Activated CD4-positive, alpha-beta T cell treated with anti-CD3 and anti-CD28 coated beads, Interleukin-10, Interleukin-2, amounts not matched to agents 100 ng/mL and 50 ng/mL, durations not matched to agents 16 hours and 8 hours (primary cell): Measurements from ENCODE around the gene APBA1.

ENCODE experiments used
- DNase-seq: peaks from one replicate; pipeline ENCODE4 v3.0.0-alpha.2; 2020

The APBA1 gene

DNA sequence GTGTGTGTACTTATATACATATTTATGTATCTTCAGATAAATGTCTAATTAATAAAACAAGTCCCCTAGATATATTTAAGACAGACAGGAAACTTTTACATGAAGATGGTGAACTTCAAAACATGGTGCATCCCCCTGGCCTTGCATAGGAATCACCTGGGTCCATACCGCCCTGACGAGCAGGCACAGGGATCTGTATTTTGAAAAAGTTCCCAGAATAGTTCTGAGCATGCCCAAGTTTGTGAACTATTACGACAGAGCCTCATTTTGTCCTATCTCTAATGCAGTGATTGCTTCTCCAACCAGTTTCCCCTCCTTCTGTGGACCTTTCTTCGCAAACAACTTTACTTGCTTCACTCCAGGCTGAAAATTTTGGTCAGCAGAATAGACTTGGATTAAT is 98.1 kb downstream of the APBA1 start:
- no peak for DNase-seq

DNA sequence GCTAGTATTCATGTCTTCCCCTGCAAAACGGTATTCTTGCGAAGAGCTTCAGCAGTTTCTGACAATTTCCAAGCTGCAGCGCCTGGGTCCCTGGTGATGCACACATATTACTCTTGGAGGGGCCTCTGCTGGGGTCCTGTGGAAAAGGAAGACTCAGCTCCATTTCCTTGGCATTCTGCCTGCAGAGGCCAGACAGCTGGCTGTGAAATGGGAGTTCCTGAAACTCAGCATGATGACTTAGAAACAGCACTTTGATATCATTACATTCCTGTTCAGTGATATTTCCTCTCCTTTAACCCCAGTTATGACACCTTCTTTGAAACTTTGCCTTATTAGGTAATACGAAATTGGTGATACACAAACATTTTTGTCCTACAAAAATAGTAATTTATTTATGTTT is 98.5 kb downstream of the APBA1 start:
- no peak for DNase-seq

DNA sequence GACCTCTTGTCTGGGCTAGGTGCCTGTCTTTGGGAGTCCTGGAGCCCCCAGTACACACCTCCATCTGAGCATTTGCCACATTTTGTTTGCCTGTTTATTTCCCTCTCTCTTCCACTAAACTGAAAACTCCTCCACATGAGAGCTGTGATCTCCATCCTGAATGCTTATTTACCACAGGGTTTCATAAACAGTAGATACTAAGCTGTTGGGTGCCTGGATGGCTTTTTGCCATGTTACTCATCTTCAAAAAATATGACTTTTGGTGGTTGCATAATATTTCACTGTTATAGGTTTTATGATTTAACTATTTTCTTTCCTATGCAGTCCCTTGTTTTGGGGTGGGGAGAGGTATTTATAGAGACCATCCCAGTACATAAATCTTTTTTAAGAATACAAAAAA is 99.6 kb downstream of the APBA1 start:
- DNase-seq: no peak

GRCh38 chr9:69571032-69571431 is 101.1 kb downstream of the APBA1 start:
- DNase-seq: no peak

GRCh38 chr9:69569738-69570451 is 102.3 kb downstream of the APBA1 start:
- no peak for DNase-seq

- no peak for DNase-seq
Measured at GRCh38 chr9:69564557-69564956, 107.6 kb downstream of the APBA1 start.

DNA sequence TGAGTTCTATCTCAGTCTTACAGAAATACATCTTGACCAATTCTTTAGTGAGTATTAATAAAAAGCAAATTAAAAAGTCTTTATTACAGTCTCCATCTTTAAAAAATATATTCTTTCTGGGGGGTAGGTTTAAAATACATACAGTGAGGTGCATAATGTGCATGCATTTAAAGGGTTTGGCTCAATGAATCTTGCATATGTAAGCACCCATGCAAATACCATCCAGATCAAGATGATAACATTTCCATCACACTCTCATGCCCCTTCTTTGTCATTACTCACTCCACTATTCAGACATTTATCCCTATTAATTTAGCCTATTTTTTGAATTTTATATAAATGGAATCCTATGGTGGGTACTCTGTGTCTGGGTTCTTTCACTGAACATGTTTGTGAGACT is 113.0 kb downstream of the APBA1 start:
- DNase-seq: no peak

DNA sequence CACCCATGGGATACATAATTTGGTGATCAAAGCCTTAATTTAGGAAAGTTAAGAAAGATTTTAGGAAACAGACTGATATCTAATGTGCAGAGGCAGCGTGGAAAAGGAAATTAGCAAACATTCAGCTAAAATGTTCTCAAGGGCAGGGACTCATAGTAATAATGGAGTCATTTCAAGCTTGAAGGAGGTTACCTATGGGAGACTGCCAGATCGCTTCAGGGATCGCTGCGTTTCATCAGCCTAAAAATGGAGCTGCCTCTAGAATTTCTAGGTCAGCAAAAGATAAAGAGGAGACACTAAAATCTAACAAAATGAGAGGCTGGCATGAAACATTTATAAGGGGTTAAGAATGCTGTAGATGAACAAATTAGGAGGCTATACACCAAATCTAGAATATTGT is 115.5 kb downstream of the APBA1 start:
- no peak for DNase-seq

GRCh38 chr9:69555802-69556201 is 116.4 kb downstream of the APBA1 start:
- DNase-seq: no peak

GRCh38 chr9:69554945-69555344 is 117.2 kb downstream of the APBA1 start:
- DNase-seq: no peak

- DNase-seq: peak; percentile 68
Measured at GRCh38 chr9:69549310-69550202, 122.6 kb downstream of the APBA1 start.

GRCh38 chr9:69548681-69549080 is 123.5 kb downstream of the APBA1 start:
- DNase-seq: no peak

GRCh38 chr9:69546265-69546664 is 125.9 kb downstream of the APBA1 start:
- DNase-seq: peak; percentile 10

GRCh38 chr9:69542942-69543704 is 129.0 kb downstream of the APBA1 start:
- DNase-seq: no peak

GRCh38 chr9:69542058-69542457 is 130.1 kb downstream of the APBA1 start:
- no peak for DNase-seq

DNA sequence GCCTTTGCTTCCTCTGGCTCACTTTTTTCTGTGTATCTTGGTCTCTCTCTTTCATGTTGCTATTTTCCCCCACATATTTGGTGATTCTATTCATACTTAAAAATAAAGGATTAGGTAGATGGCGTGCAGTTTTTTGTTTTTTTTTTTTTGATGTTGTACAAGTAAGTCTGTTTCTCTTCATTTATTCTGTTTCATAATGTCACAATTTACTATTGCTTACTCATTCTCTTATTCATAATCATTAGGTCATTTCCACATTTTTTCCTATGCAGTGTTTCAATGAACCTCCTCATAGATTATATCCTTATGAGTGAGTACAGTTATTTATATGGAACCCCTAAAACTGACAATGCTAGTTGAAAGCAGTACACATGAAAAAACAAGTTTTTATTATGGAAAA is 136.3 kb downstream of the APBA1 start:
- DNase-seq: no peak

DNA sequence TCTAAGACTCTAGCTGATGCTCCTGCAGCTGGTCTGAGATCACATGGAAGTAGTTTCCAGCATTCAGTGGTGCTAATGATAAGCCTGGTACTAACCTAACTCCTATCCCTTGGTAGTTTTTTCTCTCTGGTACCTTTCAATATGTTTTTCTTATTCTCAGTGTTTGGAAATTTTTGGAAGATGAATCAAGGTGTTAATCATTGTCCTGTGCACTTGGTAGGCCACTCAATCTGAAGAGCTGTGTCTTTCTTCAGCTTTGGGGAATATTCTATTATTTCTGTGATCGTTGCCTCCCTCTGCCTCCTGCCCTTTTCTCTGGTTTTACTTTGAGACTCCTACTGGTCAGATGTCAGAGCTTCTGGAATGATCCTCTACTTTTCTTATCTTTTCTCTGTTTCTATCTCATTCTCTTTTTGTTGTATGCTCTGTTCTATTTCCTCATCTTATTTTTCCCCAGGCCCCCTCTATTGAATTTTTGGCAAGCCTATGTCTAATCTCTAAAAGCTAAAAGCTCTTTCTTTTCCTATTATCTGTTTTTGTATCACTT is 136.8 kb downstream of the APBA1 start:
- no peak for DNase-seq

DNA sequence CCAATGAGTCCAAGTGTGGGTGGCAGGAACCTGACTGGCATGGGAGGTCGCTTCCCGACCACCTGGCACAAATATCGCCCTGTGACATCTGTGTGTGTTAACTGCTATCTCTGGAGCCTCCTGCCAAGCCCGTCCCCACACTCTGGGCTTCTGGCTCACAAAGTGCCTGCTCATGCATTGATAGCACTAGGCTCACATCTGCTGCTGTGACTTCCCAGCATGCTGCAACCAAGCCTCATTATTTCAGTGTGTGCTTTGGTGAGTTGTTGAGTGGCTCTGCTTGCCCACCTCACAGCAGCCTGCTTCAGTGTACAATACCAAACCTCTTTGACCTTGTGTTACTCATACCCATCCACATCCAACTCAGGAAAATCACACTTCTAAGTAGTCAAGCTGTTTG is 139.8 kb downstream of the APBA1 start:
- no peak for DNase-seq

DNA sequence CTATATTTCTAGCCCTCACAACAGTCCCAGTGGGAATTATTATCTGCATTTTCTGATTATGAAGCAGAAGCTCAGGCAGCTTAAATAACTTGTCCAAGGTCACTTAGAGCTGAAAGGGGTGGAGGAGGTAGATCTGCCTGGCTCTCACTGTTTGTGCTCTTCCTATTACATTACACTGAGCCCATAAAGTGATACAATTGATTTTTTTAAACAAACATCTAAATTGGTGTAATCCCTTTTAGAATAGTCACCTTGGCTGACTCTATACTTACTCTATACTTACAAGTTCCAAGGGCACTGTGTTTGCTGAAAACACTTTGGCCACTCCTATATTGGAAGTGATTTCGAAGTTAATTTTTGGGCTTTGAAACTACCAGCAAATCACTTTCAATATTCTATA is 144.7 kb downstream of the APBA1 start:
- DNase-seq: no peak

DNA sequence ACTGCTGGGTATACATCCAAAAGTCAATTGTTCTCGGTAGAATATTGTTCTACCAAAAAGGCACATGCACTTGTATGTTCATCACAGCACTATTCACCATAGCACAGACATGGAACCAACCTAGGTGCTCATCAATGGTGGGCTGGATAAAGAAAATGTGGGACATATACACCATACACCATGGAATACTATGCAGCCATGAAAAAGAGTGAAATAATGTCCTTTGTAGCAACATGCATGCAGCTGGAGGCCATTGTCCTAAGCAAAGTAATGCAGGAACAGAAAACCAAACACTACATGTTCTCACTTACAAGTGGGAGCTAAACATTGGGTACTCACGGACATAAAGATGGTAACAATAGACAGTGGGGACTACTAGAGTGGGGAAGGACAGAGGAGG is 145.5 kb downstream of the APBA1 start:
- no peak for DNase-seq

GRCh38 chr9:69519470-69520240 is 152.5 kb downstream of the APBA1 start:
- DNase-seq: peak; percentile 43
